Ammon's horn (tissue), 1 donor: ENCODE measurements around the gene TFF1.

Experiments
- DNase-seq: peaks from one replicate; pipeline ENCODE4 v3.0.0-alpha.2; 2016; ENCODE audit warnings: low spot score

The TFF1 gene

DNA sequence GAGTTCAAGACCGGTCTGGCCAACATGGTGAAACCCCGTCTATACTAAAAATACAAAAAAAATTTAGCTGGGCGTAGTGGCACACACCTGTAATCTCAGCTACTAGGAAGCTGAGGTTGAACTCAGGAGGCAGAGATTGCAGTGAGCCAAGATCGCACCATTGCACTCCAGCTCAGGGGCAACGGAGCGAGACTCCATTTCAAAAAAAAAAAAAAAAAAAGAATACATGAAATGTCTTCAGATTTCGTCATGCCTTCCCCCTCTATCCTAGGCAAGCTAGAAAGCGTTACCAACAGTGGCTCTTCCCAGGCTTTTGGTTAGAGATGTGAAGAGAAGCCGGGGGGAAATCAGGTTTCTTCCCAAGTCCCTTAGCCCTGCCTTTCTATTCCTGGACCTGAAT is 3.6 kb downstream of the TFF1 start:
- no peak for DNase-seq

DNA sequence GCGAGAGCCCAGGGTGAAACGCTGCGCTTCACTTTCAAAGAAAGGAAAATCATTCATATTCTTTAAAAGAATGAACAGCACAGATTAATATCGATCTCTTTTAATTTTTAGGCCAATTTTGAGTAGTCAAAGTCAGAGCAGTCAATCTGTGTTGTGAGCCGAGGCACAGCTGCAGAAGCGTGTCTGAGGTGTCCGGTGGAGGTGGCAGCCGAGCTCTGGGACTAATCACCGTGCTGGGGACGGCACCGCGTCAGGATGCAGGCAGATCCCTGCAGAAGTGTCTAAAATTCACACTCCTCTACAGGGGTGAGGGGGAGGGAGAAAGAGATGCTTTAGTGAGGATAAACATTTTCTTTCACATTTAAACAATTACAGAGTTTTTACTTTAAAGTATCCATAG is 4.1 kb downstream of the TFF1 start:
- no peak for DNase-seq

DNA sequence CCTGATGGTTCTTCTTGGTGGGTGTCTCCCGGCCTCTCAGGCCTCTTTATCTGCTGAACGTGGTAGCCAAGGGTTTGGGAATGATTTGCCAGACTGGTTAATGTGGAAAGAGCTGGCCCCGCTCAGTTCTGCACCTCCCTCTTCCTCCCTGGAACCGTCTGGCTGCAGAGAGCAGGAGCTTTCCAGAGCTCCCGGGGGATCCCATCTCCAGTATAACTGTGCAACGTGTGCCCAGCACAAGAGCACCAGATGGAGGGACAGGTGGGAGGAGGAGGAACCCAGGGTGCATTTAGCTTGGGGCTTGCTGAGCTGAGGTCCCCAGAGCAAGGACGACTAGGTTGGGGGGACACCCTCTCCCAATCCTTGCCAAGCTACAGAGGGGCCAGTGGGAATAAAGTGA is 5.0 kb downstream of the TFF1 start:
- DNase-seq: no peak

DNA sequence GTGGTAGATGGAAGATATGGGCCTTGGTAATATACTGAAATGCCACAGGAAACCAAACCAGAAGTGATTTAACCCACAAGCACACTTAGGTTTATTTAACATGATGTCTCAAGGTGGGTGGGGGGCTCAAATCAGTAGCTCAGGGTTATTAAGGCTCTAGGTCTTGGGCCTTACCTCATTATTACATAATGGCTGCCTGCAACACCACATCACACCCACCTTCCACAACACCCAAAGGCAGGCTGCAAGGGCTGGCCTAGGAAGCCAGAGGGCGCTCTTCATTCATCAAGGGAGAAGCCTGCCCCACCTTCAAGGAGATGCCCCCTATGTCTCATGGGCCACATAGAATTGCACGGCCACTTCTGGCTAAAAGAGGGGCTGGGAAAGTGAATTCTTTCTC is 6.0 kb downstream of the TFF1 start:
- no peak for DNase-seq

DNA sequence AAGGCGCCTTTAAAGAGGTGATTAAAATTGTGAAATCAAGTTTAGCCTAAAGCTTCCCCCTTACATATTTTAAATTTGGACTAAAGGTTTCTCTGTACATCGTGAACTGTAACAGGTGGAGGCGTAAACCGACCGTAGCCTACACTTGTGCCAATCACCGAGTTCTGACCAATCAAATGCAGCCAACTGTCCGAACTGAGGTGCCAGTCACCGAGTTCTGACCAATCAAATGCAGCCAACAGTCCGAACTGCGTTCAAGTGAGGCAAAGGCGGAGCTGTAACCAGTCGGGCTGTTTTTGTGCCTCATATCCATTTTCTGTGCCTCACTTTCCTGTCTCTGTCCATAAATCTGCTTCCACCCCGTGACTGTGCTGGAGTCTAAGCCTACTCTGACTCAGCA is 7.4 kb downstream of the TFF1 start:
- DNase-seq: no peak

DNA sequence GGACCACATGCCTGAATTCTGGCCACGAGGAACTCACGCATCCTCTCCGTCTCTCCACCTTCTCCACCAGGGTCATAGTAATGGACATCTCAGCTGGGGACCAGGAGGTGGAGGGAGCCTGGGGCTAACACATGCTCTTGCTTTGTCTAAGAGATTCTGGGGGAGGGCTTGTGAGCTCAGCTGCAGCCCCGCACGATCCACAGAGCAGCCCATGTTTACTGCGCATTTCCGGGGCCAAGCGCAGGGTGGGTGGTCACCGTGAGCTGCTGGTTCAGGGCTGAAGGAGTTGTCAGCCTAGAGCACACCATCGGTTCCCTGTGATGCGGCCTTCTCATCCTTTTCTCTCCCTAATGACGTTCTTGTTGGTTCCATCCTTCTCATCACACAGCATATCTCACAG is 8.1 kb downstream of the TFF1 start:
- no peak for DNase-seq

DNA sequence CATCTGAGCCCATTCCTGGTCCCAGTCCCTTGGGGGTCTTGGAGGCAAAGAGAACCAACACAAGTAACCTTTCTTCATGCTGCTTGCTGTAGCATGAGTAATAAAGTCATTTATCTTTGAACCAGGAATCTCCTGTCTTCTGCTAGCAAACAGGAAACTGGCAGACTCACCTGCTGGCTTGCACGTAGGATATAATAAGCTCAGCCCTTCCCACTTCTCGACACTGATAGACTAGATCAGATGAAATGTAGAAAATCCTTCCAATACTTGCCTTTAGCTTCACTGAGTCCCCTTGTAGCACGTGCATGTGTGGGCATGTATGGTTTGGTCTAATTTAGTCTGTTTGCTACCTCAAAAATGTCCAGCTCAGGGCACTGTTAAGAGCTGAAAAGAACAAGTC is 9.0 kb downstream of the TFF1 start:
- no peak for DNase-seq

DNA sequence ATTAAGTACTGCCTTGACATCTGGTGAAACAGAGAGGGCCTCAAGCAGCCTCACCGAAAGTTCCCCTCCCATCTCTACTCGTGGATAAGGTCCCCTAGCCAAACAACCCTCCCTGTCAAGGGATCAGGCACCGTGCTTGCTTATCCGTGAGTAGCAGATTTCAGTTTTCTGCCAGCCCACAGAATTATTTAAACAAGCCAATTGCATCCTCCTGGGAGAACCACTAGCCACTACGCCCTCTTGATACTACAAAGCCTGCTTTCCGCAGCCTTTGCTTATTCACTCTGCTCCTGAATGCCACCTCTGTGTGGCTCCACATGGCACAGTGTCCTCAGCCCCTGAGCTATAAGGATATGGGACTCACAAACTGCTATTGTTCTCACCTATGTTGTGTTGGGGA is 9.7 kb downstream of the TFF1 start:
- DNase-seq: no peak

DNA sequence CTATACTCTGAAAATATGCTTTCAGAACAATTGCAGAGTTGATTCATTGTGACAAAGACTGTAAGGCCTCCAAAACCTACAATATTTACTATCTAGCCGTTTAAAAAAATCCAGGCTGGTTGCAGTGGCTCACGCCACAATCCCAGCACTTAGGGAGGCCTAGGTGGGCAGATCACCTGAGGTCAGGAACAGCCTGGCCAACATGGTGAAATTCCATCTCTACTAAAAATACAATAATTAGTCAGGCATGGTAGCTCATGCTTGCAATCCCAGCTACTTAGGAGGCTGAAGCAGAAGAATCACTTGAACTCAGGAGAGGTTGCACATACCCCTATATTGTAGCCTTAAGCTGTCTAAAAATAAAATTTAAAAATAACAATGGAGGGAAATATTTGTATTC is 10.3 kb downstream of the TFF1 start:
- DNase-seq: no peak

DNA sequence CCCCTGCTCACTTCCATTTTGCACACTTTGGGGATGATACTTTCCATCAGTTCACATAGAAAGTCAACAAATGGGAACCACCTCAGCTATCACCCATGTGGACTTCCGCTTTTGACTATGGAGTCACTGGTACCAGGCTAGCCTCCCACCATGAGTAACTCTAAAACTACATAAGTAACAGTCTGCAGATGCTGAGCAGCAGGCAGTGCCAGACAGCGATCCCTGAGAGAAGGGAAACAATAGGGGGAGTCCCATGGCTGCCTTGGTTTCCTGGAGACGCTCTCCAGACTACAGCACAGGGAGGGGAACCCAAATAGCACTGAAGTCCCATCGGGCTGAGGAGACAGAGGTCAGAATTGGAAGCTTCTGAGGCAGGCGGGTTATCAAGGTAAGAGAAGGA is 12.7 kb downstream of the TFF1 start:
- DNase-seq: no peak

DNA sequence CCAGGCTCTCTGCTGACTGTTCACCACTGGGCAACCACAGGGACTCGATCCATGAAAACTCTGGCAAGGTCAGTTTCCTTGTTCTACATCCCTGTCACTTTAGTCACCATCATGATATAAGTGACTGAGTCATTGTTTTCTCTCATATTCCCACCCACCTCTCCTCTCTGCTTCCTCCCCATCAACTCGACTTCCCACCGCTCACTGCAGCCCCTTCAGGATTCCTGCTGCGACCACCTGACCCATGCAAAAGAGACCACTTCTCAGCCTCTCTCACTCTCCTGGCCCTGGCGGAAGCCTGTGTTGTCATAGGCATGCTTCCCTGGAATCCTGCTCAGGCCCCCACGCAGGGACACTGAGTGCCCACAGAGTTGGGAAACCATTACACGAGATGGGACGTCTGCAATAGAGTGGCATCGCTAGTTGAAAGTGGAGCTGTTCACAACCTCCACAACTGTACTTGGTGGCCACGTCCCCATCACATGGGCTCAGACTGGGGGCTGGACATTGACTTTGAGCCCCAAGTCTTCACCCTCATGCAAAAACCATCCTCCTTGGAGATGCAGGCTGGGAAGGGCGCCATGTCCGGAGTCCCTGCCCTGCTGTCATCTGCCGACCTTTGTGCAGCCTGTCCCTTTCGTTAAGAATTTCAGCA is 13.8 kb downstream of the TFF1 start:
- no peak for DNase-seq

DNA sequence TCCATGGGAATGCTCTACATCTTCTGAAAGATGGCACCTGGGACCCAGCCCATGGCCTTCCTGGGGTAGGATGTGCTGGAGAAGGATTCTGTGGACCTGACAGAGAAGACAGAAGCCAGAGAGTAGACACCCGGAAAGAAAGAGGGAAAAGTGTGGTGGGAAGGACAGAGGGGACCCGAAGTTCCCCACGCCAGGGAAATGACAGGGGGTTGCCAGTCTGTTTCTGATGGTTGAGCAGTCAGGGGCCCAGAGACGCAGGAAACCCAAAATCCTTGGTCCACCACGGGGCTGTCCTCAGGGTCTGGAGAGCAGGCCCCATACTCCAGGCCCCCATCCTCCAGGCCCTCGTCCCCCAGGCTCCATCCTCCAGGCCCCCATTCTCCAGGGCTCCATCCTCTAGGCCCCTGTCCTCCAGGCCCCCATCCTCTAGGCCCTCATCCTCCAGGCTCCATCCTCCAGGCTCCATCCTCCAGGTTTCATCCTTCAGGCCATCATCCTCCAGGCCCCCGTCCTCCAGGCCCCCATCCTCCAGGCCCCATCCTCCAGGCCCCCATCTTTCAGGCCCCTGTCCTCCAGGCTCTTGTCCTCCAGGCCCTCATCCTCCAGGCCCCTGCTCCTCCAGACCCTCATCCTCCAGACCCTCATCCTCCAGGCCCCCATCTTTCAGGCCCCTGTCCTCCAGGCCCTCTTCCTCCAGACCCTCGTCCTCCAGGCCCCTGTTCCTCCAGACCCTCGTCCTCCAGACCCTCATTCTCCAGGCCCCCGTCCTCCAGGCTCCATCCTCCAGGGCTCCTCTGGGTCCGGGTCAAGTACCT is 14.5 kb downstream of the TFF1 start:
- DNase-seq: no peak

DNA sequence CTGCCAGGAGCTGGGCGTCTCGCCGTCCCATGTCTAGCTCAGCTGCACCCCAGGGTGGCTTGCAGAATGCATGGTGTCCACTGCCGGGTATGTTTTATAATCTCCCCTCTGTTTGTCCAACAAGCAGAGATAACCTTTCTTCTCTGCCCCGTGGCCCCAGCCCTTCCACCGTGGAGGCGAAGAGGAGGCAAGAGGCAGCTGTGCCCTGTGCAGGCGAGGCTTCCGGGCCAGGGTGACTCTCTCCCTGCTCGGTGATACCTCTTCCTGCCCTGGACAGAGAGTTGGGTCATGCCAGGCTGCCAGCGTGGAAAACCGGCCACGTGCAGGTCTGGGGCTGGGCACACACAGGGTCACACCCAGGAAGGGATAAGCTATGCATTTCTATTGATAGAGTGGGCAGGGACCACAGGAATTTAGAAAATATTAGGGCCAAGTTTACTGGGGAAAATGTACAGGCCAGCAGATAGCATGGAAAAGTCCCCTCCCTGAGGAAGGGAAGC is 15.4 kb downstream of the TFF1 start, which contains the start of gene TFF2:
TFF2 (minus strand) TSS at position 68 of the 500 bp plus-strand sequence; CDS start at position 31, 37 bp downstream.
- no peak for DNase-seq

DNA sequence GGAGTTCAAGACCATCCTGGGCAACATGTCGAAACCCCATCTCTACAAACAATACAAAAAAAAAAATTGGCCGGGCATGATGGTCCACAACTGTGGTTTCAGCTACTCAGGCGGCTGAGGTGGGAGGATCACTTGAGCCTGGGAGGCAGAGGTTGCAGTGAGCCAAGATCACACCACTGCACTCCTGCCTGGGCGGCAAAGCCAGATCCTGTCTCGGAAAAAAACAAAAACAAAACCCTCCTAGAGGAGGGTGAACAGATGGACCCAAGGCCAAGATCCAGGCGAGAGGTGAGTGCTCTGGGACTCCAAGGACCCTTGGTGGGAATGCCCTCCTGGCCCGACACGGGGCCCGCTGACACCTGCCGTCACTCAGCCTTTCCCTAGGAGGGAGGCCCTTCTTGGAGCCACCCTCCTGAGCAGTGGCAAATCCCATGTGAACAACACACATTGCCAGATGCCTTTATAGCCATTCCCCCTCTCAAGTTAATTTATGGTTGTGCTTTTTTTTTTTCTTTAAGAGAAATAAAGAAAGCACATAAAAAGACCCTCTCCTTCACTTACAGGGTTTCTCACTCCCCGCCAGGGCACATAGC is 15.9 kb downstream of the TFF1 start:
- DNase-seq: no peak

DNA sequence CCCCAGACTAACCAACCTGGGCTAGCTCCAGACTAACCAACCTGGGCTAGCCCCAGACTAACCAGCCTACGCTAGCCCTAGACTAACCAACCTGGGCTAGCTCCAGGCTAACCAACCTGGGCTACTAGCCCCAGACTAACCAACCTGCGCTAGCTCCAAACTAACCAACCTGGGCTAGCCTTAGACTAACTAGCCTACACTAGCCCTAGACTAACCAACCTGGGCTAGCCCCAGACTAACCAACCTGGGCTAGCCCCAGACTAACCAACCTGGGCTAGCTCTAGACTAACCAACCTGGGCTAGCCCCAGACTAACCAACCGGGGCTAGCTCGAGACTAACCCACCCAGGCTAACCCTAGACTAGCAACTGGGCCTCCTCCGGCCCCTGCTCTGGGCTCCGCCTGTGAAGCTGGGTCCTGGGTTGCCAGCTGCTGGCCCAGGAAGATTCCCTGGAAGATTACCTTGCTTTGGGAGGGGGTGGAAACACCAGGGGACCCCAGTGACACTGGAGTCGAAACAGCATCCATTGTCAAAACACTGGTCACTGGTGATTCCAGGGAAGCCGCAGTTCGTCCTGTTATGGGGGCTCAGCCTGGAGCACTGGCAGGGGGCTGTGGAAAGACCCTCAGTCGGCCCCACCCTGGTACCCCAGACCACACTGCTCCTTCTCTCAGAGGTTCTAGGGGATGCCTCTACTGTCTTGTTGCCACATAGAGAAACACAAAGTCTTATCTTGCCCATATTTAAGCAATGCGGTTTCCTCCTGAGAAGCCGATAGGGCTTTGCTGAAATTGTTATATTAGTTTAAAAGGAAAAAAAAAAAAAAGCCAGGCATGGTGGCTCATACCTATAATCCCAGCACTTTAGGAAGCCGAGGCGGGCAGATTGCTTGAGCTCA is 16.7 kb downstream of the TFF1 start:
- no peak for DNase-seq

DNA sequence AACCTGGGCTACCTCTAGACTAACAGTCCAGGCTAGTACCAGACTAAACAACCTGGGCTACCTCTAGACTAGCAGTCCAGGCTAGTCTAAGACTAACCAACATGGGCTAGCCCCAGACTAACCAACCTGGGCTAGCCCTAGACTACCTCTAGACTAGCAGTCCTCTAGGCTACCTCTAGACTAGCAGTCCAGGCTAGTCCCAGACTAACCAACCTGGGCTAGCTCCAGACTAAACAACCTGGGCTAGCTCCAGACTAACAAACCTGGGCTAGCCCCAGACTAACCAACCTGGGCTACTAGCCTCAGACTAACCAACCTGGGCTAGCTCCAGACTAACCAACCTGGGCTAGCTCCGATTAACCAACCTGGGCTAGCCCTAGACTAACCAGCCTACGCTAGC is 17.6 kb downstream of the TFF1 start:
- DNase-seq: no peak

DNA sequence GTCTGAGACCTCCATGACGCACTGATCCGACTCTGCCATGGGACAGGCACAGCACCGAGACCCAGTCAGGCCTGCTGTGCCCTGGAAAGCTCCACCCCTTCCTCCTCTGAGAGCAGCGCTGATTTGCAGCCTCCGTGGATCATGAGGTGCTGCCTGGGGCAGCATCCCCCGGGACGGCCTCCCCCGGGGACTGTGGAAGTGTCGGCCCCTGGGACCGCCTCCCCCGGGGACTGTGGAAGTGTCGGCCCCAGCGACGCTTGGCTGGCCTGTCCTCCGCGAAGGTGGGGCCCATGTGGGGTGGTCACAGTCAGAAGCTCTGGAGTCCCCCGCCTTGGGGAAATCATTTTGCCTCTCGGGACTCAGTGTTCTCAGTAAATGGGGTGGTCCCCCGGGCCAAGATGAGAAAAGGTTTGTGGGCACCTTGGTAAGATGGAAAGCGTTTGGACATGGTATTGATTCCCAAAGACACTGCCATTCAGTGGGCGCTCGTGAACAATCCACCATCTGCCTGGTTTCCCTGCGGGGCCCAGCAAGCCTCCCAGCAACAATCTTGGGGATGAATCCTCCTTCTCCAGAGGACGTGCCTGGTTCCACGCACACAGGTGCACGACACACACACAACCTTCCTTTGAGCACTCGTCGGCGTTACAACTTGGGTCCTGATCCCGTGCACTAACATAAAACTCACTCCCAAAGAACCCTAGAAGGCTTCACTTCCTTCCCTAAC is 18.6 kb downstream of the TFF1 start:
- no peak for DNase-seq

DNA sequence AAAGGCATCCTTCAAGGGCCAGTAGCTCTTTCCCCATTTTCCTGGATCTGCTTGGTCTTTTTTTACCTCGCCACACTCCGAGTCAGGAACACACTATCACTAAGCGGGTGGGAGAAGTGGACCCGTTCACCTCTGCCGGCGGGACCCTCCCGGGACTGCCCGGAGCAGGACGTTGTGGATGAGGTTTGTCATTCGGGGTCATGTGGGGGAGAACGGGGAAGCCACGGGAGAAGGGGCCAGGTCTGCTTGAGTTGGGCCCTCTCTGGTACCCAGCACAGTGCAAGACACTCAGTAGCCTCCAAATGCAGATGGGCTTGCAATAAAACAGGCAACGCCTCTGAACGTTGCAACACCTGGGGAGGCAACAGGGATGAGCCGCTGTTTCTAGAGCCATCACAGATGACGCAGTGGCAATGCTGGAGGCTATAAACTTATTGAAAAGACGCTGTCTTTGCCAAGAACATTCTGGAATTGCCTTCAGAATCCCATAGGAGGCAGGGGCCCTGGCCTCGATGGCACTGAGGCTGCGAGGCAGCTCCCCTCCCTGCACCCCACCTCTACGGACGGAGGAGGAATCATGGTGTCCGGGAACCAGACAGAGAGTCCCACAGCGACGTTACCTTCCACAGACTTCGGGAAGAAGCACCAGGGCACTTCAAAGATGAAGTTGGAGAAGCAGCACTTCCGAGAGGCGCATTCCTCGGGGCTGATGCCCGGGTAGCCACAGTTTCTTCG is 19.3 kb downstream of the TFF1 start:
- DNase-seq: no peak

DNA sequence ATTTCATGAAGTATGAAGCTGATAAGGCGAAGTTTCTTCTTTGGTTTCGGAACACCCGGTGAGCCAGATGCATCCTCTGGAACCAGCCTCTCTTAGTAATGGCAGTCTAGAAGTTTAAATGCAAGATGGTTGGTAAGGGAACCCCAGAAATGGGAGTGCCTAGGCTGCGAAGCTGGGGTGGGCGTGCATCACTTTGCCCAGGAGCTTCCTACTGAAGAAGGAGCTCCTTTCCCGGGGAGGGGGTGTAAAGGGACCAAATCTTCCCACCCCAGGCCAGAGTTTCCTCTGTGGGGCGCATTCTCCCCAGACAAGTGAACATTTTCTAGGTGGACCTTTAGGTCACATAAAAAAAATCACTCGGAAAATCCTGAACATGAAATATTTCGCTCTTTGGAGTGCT is 19.9 kb downstream of the TFF1 start:
- no peak for DNase-seq

DNA sequence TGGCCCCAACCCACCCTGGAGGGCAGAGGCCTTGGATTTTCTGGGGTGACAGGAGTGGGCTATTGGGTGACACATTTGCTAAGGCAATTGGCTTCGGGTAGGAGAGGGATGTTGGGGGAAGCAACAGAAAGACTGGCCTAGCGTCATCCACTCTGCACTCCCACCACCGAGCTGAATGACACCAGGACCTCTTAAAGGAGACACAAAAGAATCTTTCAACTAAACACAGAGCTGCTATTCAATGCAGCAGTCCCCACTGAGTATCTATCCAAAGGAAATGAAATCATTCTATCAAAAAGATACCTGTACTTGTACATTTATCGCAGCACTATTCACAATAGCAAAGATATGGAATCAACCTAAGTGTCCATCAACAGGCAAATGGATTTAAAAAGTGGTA is 21.7 kb downstream of the TFF1 start:
- DNase-seq: no peak
